Spleen (tissue), 11 donors: ENCODE measurements around the gene NEDD9. TPM values are rescaled to one million over a fixed set of nuclear protein-coding genes. Genes with fewer than 3 reads are reported as not detected.
A peak's percentile ranks its signal among the peaks of the same experiment; 100 is the strongest.

ENCODE experiments used
- DNase-seq: peaks from one replicate; pipeline ENCODE4 v3.0.0-alpha.2; 2020
- H3K27ac ChIP-seq, 8 donors: fragments of 200-600 bp; sonication (generic) in 7 of 8; 1 replicate in 4 of 8; 2 replicates in 4 of 8; pipeline versions ENCODE4 v1.5.0 to v1.8.0; 2016 to 2021; ENCODE audit warnings: inconsistent platforms in 4 of 8, mild to moderate bottlenecking in 4 of 8, moderate library complexity in 1 of 8
- H3K27me3 ChIP-seq, 7 donors: fragments of 200-600 bp; sonication (generic) in 6 of 7; replicated peaks in 1 of 7; 1 replicate in 4 of 7; 2 replicates in 3 of 7; pipeline versions ENCODE4 v1.5.0 to v1.8.0; 2016 to 2021; ENCODE audit warnings: inconsistent platforms in 3 of 7, mild to moderate bottlenecking in 1 of 7
- H3K36me3 ChIP-seq, 6 donors: fragments of 200-600 bp; sonication (generic) in 5 of 6; 1 replicate in 4 of 6; 2 replicates in 2 of 6; pipeline versions ENCODE4 v1.5.0 to v1.8.0; 2016 to 2021; ENCODE audit warnings: inconsistent platforms in 2 of 6
- H3K4me1 ChIP-seq, 6 donors: fragments of 200-600 bp; sonication (generic) in 5 of 6; 1 replicate in 3 of 6; 2 replicates in 3 of 6; pipeline versions ENCODE4 v1.5.0 to v1.8.0; 2016 to 2021; ENCODE audit warnings: inconsistent platforms in 3 of 6
- H3K4me3 ChIP-seq, 8 donors: fragments of 200-600 bp; sonication (generic) in 7 of 8; 1 replicate in 4 of 8; 2 replicates in 4 of 8; pipeline versions ENCODE4 v1.5.0 to v1.8.0; 2016 to 2021; ENCODE audit warnings: inconsistent platforms in 4 of 8, mild to moderate bottlenecking in 4 of 8, moderate library complexity in 2 of 8
- H3K9me3 ChIP-seq, 8 donors: fragments of 200-600 bp; sonication (generic) in 7 of 8; 1 replicate in 4 of 8; 2 replicates in 4 of 8; pipeline versions ENCODE4 v1.5.0 to v1.8.0; 2016 to 2021; ENCODE audit warnings: inconsistent platforms in 4 of 8
- CTCF ChIP-seq, 11 experiments: fragments of 200-600 bp in 7 of 11; fragments of 450-650 bp in 4 of 11; sonication (generic) in 4 of 11; IDR thresholded peaks in 8 of 11; conservative IDR thresholded peaks in 3 of 11; 1 replicate in 7 of 11; 2 replicates in 4 of 11; pipeline versions ENCODE4 v1.4.0 to v1.8.0; 2016 to 2021; ENCODE audit warnings: antibody characterized with exemption in 11 of 11, inconsistent platforms in 4 of 11, mild to moderate bottlenecking in 1 of 11
- POLR2A ChIP-seq, 3 donors: fragments of 450-650 bp; IDR thresholded peaks; one replicate each; pipeline ENCODE4 v1.5.1; 2017; ENCODE audit warnings: antibody characterized with exemption in 3 of 3, mild to moderate bottlenecking in 1 of 3
- POLR2AphosphoS5 ChIP-seq, 3 donors: sonication (generic); formaldehyde crosslinking; IDR thresholded peaks; one replicate each; pipeline ENCODE4 v1.5.1; 2017; ENCODE audit warnings: antibody characterized with exemption in 3 of 3
- WGBS, 5 donors: extraction: QIAGEN DNeasy Blood & Tissue Kit in 3 of 5; methylation state at CpG; one replicate each; pipeline versions ENCODE4 v1.1.5 to v1.1.7; 2013 to 2018; 5-methylcytosine and 5-hydroxymethylcytosine counted together
- intact Hi-C: fragments of 100-400 bp; cut with DNase I; formaldehyde crosslinking; loops from one replicate; pipeline ENCODE4 v1.15.0; 2023; ENCODE audit warnings: low total_unique reads
- polyA plus RNA-seq, 3 donors: library from polyadenylated mRNA; stranded (reverse); fragments of 200-250 nt; gene quantifications; one replicate each; pipeline ENCODE4 v1.2.1, GENCODE V29; 2013
- total RNA-seq, 7 donors: library from RNA; depleted of rRNA in 3 of 7; stranded (reverse); fragments of >200 nt in 3 of 7; fragmentation: NEBNext Ultra II Directional in 4 of 7; extraction: Animal tissue kit (Norgen Biotek cat#: 25700) in 4 of 7; gene quantifications; one replicate each; pipeline versions ENCODE4 v1.1.0 to v1.2.1, GENCODE V29; 2016 to 2021
- donor health status: healthy with polysubstance abuse.
- donor health status: DM: no; HTN: no; CAD: no; lungs with moderate emphysema.
- donor health status: DM: no; HTN: no; CAD: no.
- donor health status: Bipolar disorder and iron deficiency.
- donor health status: healthy.
- donor health status: DM: no; HTN: no; CAD: no.
- donor health status: DM: yes; HTN: yes; CAD: no.

NEDD9 gene
- total and polyA plus RNA-seq, 10 donors = 16.1 to 208 (median 115) TPM

GRCh38 chr6:11146117-11146826 is 86.2 kb downstream of the NEDD9 start:
- Histone ChIP-seq H3K9me3 (no peaks in the 10 kb centered on the region), H3K36me3 (no peaks in the 10 kb centered on the region), H3K27me3 (no peaks in the 10 kb centered on the region), H3K4me3 (no peak overlapping the region), H3K4me1 (peaks cover 0 to 24% (median 5%) of the 10 kb centered on the region in 6 donors), H3K27ac (no peak overlapping the region)
- 89 to 97% (median 96%) methylated on average over 2 to 4 of the region's 4 CpGs for WGBS, 5 donors
- intact Hi-C loops = loop anchor here (10.0 kb wide), 1 partner anchor 429 kb away; no protein-coding TSS in a partner anchor
- TF ChIP-seq POLR2AphosphoS5 (IDR thresholded peaks at IDR 0.05) (no peak), CTCF (IDR thresholded peaks at IDR 0.05 in 8 of 11, conservative IDR thresholded peaks at IDR 0.05 in 3 of 11) (no peak), POLR2A (IDR thresholded peaks at IDR 0.05) (no peak)
- DNase-seq = no peak

- Histone ChIP-seq H3K4me1 (peaks cover 0 to 24% (median 5%) of the 10 kb centered on the region in 6 donors), H3K27ac (peak overlapping the region in 1 of 8 donors; percentile 70), H3K9me3 (no peaks in the 10 kb centered on the region), H3K4me3 (no peak overlapping the region), H3K27me3 (no peaks in the 10 kb centered on the region), H3K36me3 (no peaks in the 10 kb centered on the region)
- peak; percentile 90 for DNase-seq
- TF ChIP-seq POLR2AphosphoS5 (IDR thresholded peaks at IDR 0.05) = peak in 1 of 3 donors; percentile 51
- no peak for TF ChIP-seq POLR2A (IDR thresholded peaks at IDR 0.05)
- TF ChIP-seq CTCF (IDR thresholded peaks at IDR 0.05 in 8 of 11, conservative IDR thresholded peaks at IDR 0.05 in 3 of 11) = peak; percentile 76 to 95 (median 92)
- 24 to 33% (median 27%) methylated on average over 6 of the region's 6 CpGs for WGBS, 5 donors
- intact Hi-C loops = loop anchor here (2.0 to 10.0 kb wide), 2 partner anchors 352 to 430 kb away; no protein-coding TSS in a partner anchor
Measured at GRCh38 chr6:11144393-11144851, 88.0 kb downstream of the NEDD9 start.

- H3K4me3 ChIP-seq = no peak overlapping the region
- WGBS, 5 donors = 58 to 90% (median 69%) methylated on average over 10 of the region's 10 CpGs
- peaks cover 0 to 24% (median 5%) of the 10 kb centered on the region in 6 donors for H3K4me1 ChIP-seq
- no peaks in the 10 kb centered on the region for H3K36me3 ChIP-seq
- intact Hi-C loops = loop anchor here (2.0 to 10.0 kb wide), 2 partner anchors 353 to 431 kb away; no protein-coding TSS in a partner anchor
- no peaks in the 10 kb centered on the region for H3K9me3 ChIP-seq
- peak overlapping the region in 3 of 8 donors; percentile 9 to 70 (median 54) for H3K27ac ChIP-seq
- H3K27me3 ChIP-seq = no peaks in the 10 kb centered on the region
- TF ChIP-seq POLR2A (IDR thresholded peaks at IDR 0.05) (no peak), POLR2AphosphoS5 (IDR thresholded peaks at IDR 0.05) (peak in 1 of 3 donors; percentile 59)
- peak; percentile 84 for DNase-seq
Measured at GRCh38 chr6:11143394-11144371, 88.8 kb downstream of the NEDD9 start.

- intact Hi-C loops = loop anchor here (10.0 kb wide), 1 partner anchor 432 kb away; no protein-coding TSS in a partner anchor
Measured at GRCh38 chr6:11142296-11143027, 90.0 kb downstream of the NEDD9 start.

More at GRCh38 chr6:11142296-11143027, 90.0 kb downstream of the NEDD9 start:
- no peaks in the 10 kb centered on the region for H3K27me3 ChIP-seq
- H3K27ac ChIP-seq = no peak overlapping the region
- TF ChIP-seq CTCF (IDR thresholded peaks at IDR 0.05 in 8 of 11, conservative IDR thresholded peaks at IDR 0.05 in 3 of 11) (no peak), POLR2A (IDR thresholded peaks at IDR 0.05) (no peak), POLR2AphosphoS5 (IDR thresholded peaks at IDR 0.05) (no peak)
- no peak for DNase-seq
- no peaks in the 10 kb centered on the region for H3K9me3 ChIP-seq
- H3K4me3 ChIP-seq = no peak overlapping the region
- peaks cover 0 to 24% (median 5%) of the 10 kb centered on the region in 6 donors for H3K4me1 ChIP-seq
- WGBS, 5 donors = 93 to 96% (median 93%) methylated on average over 8 of the region's 8 CpGs
- H3K36me3 ChIP-seq = no peaks in the 10 kb centered on the region
